Middle frontal gyrus (tissue), 1 donor: ENCODE data around the gene PLA2R1.

Experiments used
- DNase-seq: peaks from one replicate; pipeline ENCODE4 v3.0.0-alpha.2; 2015; ENCODE audit warnings: low spot score; ENCODE audit errors: extremely low spot score

PLA2R1 gene

DNA sequence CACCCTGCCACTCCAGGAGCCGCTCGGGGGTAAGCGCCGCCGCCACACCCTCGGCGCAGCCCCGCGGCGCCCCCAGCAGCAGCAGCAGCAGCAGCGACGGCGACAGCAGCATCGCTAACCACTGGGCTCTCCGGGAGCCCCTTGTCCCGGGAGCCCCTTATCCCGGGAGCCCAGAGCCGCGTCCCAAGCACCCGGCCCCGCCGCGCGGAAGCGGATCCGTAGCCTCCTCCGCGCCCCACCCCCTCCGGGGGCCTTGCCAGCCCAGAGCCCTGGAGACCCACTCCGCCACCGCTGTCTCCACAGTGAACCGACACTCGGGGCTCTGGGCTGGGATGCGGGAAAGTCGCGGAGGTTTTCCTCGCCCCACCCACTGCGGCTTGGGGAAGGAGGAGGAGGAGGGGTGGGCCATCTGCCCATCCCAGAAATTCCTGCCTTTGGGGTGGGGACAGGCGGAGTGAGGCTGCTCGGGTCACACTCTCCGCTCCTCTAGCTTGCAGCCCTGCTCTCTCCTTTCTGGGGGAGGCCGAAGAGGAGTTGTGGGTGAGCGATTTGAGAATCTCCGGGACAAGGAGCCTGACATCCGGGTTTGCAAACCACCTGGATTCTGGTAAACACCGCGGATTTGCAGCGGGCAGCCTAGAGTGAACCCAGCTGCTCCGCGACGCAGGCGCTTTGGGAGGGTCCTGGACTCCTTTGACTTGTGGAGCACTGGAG lies at the start of gene PLA2R1:
Gene PLA2R1 (minus strand): TSS at position 324 of the 714 bp plus-strand sequence. CDS start 212 bp downstream, at position 112.
- no peak for DNase-seq

DNA sequence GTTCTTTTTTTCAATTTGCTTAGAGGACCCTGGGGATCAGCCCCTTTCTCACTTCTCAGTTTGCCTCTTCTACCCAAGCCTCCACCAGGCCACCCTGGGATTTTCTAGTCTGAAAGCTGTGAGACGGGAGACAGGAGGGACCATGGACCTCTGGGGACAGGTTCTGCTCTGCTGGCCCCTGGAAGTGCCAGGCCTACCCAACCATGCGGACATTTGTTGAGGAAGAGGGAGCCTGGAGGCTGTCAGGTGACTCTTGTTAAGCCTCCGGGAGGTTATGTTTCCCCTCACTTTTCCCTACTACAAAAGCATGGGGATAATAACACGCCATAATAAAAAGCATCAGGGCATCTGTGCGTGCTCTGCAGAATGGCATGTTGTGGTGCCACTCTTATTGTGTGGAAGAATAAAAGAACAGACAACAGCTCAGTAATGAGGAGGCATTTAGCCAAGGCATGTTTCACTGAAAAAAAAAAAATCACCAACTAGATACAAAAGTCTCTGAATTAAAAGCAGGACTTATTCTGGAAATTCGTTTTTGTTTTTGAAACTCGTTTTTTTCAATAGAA lies 48.3 kb upstream of the PLA2R1 start:
- DNase-seq = no peak

DNA sequence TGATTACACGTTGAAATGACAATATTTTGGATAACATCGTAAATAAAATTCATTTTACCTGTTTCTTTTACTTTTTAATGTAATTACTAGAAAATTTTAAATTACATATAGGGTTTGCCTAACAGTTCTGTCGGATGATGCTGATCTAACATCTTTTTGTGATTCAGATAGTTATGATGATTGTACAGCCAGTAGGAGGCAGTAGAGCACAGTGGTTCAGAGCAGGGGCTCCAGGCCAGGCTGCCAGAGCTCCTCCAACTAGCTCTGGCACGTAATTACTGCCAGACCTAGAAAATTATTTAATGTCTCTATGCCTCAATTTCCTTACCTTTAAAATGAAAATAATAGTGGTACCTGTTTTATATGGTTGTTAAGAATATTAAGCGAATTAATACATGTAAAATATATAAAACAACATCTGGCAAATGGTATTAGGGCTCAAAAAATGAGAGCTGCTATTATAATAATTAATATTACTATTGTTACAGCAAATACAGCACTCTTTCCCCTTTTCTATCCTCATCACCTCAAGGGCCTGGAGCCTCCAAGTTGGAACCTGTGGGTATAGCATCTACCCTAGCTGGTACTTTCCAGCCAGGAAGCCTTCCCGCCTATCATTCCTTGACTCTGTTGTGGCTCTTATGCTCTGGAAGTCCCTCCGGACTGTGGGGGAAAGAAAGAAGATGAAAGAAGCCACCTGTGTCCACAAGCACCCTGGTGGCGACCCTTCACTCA lies 47.7 kb upstream of the PLA2R1 start:
- peak; percentile 58 for DNase-seq

DNA sequence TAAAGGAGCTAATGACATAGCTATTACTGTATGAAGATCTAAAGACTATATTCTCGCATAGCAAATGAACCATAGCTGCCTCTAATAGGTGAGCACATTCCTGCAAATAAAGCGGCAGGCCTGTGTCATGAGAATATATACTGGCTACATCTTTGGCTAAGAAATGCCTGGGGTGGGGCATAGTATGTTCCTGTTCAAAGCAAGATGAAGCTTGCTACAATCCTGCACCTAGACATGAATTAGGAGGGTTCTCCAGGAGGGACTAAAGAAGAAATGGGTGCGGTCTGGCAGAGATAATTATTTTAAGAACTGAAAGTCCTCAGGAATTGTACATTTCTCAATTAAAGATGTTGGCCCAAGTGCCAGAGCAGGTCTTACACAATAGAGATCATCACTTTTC lies 46.8 kb upstream of the PLA2R1 start:
- no peak for DNase-seq

DNA sequence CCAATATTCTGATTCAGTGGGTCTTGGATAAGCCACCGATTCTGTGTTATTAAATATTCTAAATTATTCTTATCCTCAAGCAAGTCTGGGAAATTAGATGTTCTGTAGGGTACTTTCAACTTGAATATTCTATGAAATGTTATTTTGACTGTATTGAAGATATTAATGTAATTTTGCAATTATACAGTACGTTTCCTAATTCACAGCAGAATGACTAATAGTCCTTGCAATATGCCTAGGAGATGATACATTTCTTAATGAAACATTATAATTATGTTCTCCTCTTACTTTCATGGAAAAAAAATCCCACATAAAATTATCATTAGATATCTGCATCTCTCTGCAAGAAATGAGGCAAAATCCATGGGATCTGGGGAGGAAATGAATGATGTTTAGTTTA lies 46.2 kb upstream of the PLA2R1 start:
- no peak for DNase-seq

DNA sequence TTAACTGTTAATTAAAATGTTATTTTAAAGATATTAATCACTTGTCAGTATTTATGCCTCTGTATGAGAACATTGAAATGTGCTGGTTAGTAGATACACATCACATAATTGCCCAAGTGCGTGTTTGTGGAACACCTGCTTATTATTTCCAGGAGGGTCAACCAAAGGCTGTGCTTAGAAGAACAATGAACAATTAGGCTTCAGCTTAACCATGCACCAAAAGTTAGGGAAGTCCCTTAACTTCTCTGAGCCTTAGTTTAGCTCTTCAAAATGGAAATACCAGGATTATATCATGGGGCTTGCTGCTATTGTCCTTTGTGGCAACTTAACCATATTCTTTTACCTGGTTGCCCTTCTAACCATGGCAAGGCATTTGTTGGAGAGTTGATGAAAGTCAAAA lies 43.0 kb upstream of the PLA2R1 start:
- no peak for DNase-seq

DNA sequence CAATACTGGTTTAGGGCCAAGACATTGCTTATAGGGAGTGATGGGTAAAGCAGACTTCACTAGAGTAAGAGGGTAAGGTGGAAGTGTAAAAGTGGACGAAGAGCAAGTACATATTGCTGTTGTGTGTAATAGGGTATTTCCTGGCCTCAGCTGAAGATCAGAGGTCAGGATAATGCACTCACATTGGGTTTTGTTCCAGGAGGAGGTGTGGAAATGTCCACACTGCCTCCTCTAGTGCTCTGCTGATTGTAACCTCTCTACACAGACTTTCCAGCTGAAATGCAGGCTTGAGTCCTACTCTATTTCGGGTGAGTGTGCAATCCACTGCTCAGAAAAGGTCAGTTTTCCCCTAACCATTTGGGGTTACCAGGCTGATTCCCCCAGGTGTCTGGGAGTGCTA lies 41.7 kb upstream of the PLA2R1 start:
- DNase-seq = no peak

DNA sequence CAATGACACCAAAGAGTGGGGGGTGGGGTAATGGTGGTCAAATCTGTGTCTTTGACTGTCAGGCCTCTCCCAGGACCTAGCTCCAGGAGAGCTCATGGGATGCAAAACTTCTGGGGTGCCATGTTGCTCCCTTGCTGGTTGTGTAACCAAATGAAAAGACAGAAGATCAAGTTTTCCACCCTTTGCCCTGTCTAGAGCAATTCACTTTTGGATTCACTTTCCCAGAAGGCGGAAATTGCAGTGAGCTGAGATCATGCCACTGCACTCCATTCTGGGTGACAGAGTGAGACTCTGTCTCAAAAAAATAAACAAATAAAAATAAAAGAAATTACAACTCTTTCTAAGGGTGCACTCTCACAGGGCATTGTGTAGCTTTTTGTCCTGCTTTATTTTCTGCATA lies 34.9 kb upstream of the PLA2R1 start:
- DNase-seq = no peak

DNA sequence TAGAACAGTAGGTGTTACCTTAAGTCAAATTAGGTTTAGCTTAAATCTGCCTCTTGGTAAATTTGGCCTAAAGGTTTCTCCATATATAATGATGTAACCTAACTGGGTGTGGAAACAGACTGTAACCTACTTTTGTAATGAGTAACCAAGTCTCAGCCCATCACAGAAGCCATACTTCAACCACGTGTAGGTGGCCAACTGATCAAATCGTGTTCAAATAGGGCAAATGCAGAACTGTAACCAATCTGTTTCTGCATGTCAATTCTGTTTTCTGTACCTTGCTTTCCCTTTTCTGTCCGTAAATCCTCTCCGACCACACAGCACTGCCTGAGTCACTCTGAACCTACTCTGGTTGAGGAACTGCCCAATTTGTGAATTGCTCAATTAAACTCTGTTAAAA lies 34.0 kb upstream of the PLA2R1 start:
- no peak for DNase-seq

DNA sequence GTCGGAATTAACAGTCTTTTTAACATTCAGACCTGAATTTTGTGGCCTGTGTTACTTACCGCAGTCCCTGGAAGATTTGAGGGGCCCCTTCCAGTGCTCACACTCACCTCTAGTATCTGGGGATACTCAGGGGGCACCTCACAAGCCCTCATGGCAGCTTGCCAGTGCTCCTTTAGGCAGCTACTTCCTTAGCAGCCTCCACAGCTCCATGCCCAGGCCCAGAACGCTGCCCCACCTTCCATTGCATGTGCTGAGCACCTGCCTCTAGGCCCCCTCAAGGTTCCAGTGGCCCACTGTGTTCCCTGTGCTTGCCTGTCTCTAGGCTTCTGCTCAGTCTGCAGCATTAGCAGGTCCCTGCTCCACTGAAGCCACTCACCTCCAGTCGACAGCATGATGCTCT lies 30.0 kb upstream of the PLA2R1 start:
- DNase-seq = no peak

DNA sequence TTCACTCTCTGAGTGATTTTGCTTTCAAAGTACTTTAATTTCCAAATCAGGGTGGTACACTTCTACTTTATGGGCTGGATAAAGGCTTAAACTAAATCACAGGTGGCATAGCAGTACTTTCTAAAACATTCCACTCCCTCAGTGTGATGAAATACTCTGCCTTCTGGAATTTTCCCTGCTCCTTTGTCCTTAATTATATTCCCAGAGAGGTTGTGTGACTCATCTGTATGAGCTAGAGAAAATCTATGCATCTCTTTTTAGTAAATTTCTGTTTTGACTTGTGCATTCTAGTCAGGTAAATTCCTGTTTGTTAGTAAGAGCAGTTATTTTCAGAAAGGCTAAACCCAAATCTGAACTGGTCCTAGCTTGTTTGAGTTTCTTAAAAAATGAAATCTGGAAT lies 29.0 kb upstream of the PLA2R1 start:
- no peak for DNase-seq

DNA sequence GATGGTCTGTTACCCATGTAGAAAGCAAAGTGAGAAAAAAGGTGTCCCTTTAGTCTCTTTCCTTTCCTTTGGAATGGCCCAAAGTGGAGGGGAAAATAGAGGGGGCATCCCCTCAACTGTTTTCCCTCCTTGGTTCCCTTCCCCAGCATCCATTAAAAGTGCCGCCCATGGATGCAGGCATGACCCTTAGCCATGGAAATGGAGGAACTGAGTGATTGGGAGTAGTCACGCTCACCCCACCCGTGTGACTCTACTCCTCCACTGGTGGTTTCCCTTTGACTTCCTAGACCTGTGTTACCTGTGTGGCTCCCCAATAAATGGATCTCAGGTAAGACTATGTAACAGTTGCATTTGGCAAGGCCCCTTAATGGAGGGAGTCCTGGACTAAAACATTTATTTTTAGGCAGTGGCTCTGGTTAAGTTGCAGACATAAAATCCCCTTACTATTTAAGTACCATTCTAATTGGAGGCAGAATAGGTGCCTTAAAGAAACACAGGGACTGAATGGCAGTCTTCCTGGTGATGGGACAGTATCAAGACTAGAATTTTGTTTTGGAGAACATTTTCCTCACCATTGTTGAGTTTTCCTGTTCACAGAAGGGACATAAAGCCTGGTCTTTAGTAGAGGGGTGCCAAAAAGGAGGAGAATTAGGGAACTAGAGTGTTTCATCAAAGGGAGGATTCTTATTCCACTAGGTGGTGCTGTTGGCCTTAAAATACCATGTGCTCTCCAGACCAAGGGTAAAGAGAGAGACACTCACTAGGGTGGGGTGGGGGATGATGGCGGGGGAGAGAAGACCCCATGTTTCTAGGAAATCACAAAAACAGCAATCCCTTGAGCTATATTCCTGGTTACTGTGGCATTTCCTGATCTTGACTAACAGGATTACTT lies 25.7 kb upstream of the PLA2R1 start:
- no peak for DNase-seq

DNA sequence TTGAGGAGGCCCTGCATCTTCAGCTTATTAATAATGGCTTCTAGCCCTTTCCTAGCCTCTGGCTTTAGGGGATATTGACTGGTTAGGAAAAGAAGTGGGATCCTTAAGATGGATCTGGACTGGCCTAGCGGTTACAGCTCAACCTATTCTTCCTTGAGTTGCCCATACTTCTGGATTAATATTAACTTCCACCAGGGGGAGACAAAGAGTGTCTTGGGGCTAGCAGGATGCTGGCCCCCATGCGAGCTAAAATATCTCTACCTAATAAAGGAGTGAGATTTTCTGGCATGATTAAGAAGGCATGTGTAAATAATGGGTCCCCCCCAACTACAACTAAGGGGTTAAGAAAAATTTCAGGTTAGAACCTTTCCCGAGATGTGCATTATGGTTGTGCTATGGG lies 23.2 kb upstream of the PLA2R1 start:
- no peak for DNase-seq

DNA sequence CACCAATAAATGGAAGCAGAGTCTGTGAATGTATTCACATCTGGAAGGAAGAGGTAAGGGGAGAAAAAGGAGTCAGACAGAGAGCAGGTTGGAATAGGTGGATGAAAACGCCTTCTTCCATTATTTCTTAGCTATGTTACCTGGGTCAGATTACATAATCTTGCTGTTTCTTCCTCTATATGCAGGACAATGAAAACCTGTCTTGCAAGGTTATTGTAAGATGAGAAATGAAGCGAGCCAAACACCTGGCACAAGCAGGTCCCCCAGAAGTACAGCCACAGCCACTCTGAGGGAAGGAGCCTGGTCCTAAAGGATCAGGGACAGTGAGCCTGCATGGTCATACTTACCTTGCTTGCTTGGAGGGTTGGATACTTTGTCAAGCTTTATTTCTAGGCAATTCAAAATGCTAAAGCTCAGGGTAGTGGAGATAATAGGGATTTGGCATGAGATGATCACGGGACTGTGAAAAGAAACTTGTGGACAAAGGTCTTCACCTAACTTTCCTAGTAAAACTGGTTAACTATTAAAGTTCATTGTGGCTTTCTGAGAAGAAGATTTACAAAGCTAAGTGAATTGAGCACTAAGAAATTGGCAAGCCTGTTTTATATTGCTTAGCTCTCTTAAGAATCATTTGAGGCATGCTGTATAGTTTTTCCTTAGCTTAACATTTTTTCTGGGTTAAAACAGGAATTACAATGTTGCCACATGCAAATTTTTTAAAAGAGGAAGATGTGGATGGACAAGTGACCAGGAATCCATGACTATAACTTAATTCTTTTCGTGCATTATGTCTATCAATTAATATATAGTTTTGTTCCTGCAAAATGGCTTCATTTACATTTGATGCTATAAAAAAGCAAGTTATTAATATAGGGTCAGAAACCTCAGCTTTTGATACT lies 15.7 kb upstream of the PLA2R1 start:
- DNase-seq = no peak

DNA sequence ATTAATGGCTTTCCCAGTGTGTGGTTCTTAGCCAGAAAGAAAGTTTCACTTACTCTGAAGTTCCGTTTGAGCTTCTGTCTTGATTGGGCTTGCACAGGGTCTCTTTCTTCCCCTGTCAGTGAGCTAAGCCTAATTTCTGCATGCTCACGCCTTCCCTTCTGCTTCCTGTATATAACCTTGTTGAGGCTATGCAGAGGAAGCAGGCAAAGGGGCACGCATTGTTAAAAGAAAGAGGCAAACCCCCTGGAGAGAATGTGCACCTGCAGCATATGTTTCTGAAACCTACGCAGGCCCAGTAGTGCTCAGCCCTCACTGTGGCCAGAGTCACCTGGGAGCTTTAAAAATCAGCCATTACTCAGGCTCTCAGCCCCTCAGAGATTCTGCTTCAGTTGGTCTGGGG lies 14.5 kb upstream of the PLA2R1 start:
- DNase-seq = no peak

DNA sequence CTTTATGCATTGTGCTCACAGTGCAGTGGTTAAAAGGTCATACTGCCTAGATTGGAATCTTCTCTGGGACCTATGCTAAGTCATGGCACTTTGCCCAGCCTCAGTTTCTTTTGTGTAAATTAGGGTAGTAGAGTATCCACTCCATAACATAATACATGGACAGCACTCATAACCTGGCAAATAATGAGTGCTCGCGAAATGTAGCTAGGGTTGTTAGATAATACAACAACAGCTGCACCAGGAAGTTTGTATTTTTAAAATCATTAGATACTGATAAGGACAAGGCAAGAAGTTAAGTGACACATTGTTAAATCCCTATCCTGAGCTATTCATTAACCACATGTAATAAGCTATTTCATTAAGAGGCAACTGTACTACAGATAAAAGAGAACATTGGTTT lies 13.8 kb upstream of the PLA2R1 start:
- no peak for DNase-seq

DNA sequence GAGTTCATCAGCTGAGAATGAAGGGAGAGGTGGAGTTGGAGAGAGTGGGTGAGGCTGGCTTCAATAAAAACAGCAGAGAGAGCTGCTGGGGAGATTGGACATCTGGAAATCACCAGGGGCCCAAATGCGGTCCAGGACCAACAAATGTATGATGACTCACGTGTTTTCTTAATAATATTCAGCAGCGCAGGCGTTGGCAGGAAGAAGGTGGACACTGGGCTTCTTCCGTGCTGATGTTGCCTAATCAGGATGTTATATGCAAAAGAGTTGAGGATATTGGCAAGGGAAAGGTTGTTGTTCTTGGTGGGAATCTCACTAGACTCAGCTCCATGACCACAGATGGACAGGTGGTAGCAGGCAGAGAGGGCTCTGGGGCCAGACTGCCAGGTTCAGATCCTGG lies 12.8 kb upstream of the PLA2R1 start:
- no peak for DNase-seq

DNA sequence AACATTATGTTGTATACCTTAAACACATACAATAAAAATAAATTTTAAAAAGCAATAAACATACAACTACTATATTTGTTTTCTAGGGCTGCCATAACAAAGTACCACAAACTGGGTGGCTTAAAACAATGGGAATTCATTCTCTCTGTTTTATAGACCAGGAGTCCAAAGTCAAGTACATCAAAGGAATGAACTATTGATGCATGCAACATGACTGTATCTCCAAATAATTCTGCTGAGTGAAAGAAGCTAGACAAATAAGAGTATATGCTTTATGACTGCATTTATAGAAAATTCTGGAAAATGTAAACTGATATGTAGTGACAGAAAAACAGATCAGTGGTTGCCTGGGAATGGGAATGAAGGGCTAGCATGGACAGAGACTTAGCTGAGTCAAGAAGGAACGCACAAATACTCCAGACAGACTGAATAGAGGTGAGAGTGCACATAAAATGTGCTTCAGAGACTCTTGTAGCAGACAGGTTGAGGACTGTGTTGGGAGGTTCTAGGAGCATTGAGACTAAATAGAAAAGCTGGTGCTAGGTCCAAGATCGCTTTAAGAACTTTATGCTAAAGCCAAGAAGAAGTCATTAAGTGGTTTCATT lies 11.0 kb upstream of the PLA2R1 start:
- DNase-seq = no peak

DNA sequence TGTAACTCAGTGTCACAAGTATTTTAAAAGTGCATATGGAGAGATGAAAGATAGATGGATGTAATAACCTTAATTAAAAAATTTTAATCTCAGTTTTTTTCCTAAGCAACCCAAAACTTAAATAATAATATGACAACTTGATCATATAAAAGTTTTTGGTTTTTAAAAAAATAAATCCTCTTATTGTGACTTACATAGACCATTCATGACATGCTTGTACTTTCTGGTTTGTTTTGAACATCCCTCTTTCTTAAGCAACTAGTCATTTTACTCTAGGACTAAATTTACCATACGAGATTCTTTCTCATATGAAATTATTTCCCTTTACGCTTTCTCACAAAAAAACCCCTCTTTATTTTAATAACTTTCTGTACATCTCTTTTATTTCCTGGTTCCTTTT lies 6.5 kb upstream of the PLA2R1 start:
- no peak for DNase-seq

DNA sequence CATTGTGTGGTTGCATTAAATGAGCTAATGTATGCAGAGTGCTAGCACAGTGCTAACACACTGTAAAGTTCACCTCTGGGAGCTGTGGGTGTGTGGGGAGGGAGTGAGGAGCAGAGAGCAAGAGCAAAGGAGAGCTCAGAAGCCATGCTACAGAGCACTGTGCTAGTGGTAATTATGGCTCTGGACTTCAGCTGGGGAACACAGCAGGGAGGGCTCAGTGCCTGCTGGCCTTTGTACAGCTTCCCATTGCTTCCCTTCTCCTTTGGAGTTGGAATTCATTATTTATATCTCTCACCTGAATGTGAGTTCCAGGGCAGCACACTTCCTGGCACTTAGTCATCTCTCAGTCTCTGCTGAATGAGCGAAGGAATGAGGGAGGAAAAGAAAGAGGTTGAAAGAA lies 2.5 kb upstream of the PLA2R1 start:
- no peak for DNase-seq
